Naive thymus-derived CD4-positive, alpha-beta T cell (primary cell): ENCODE measurements around the gene SPTLC1. TPM values are rescaled to one million over a fixed set of nuclear protein-coding genes. Genes with fewer than 3 reads are reported as not detected.

ENCODE experiments used
- ATAC-seq: fragments of 150-1000 bp; cut with Tn5 transposase; 2 replicates; pipeline ENCODE4 v1.10.0; 2021; ENCODE audit warnings: mild to moderate bottlenecking, moderate library complexity
- CTCF ChIA-PET: fragments of 350-600 bp; sonication (Branson Sonifier 250); formaldehyde crosslinking; loops from one replicate; lab custom pipeline; 2021; ENCODE audit warnings: antibody characterized with exemption; lab: Charles Lee
- POLR2A ChIA-PET: fragments of 350-600 bp; sonication (Branson Sonifier 250); formaldehyde crosslinking; loops from one replicate; lab custom pipeline; 2021; ENCODE audit warnings: antibody characterized with exemption, inconsistent platforms; lab: Charles Lee
- DNase-seq, 9 donors: peaks; one replicate each; pipeline versions ENCODE4 v3.0.0 to v3.0.0-alpha.2; 2020 to 2022; ENCODE audit warnings: mixed read lengths in 1 of 9
- H3K27ac ChIP-seq: one replicate; pipeline ENCODE4 v1.7.0; 2013; ENCODE audit warnings: mild to moderate bottlenecking, low read depth, low read length, moderate library complexity
- H3K27me3 ChIP-seq, 2 donors: one replicate each; pipeline ENCODE4 v1.7.0; 2013; ENCODE audit warnings: low read length in 2 of 2, mild to moderate bottlenecking in 2 of 2, moderate library complexity in 2 of 2; ENCODE audit not compliant: control insufficient read depth in 2 of 2, insufficient read depth in 2 of 2
- H3K36me3 ChIP-seq, 3 experiments: 1 replicate in 2 of 3; 2 replicates in 1 of 3; pipeline ENCODE4 v1.7.0; 2013; ENCODE audit warnings: low read length in 3 of 3, mild to moderate bottlenecking in 3 of 3, moderate library complexity in 1 of 3; ENCODE audit not compliant: insufficient read depth in 3 of 3, control insufficient read depth in 2 of 3
- H3K4me1 ChIP-seq, 2 donors: one replicate each; pipeline ENCODE4 v1.7.0; 2013; ENCODE audit warnings: low read length in 2 of 2, mild to moderate bottlenecking in 2 of 2, moderate library complexity in 1 of 2; ENCODE audit not compliant: control insufficient read depth in 2 of 2, insufficient read depth in 2 of 2
- H3K4me3 ChIP-seq: 2 replicates; pipeline ENCODE4 v1.7.0; 2013; ENCODE audit warnings: mild to moderate bottlenecking, low read length
- H3K9me3 ChIP-seq, 3 experiments: 1 replicate in 2 of 3; 2 replicates in 1 of 3; pipeline ENCODE4 v1.7.0; 2013; ENCODE audit warnings: low read length in 3 of 3; ENCODE audit not compliant: control insufficient read depth in 2 of 3
- H3K27ac Mint-ChIP-seq, 9 donors: one replicate each; pipeline ENCODE4 v1.8.0; 2020 to 2022; ENCODE audit warnings: mixed read lengths in 9 of 9, mild to moderate bottlenecking in 8 of 9, moderate library complexity in 5 of 9, inconsistent platforms in 2 of 9
- H3K27me3 Mint-ChIP-seq, 5 donors: one replicate each; pipeline ENCODE4 v1.8.0; 2021 to 2022; ENCODE audit warnings: mixed read lengths in 5 of 5, mild to moderate bottlenecking in 1 of 5
- H3K36me3 Mint-ChIP-seq, 5 donors: one replicate each; pipeline ENCODE4 v1.8.0; 2020 to 2022; ENCODE audit warnings: mixed read lengths in 5 of 5, mild to moderate bottlenecking in 3 of 5, inconsistent platforms in 1 of 5
- H3K4me1 Mint-ChIP-seq, 7 donors: one replicate each; pipeline ENCODE4 v1.8.0; 2020 to 2022; ENCODE audit warnings: mixed read lengths in 7 of 7, mild to moderate bottlenecking in 3 of 7, inconsistent platforms in 1 of 7
- H3K4me3 Mint-ChIP-seq, 10 donors: one replicate each; pipeline ENCODE4 v1.8.0; 2020 to 2022; ENCODE audit warnings: mild to moderate bottlenecking in 10 of 10, mixed read lengths in 10 of 10, moderate library complexity in 6 of 10, inconsistent platforms in 2 of 10
- H3K9me3 Mint-ChIP-seq, 11 donors: one replicate each; pipeline ENCODE4 v1.8.0; 2020 to 2022; ENCODE audit warnings: mixed read lengths in 11 of 11, mild to moderate bottlenecking in 4 of 11, inconsistent platforms in 1 of 11, moderate library complexity in 1 of 11
- intact Hi-C, 2 donors: fragments of 100-400 bp; cut with micrococcal nuclease; formaldehyde crosslinking; loops; one replicate each; pipeline ENCODE4 v1.15.1; 2023
- polyA plus RNA-seq, 2 donors: library from polyadenylated mRNA; unstranded; fragments of 300-500 nt; fragmentation: Illumina TruSeq; gene quantifications; one replicate each; pipeline ENCODE4 v1.2.3, GENCODE V29; 2021
- total RNA-seq, 6 experiments: library from RNA in 5 of 6; stranded (reverse) in 5 of 6; gene quantifications; 1 replicate in 5 of 6; 2 replicates in 1 of 6; pipeline ENCODE4 v1.2.3 and lab custom pipeline; 2021 to 2026

SPTLC1 gene
- total and polyA plus RNA-seq, 7 experiments from 2014 or later = 45.6 to 64.0 (median 50.6) TPM

DNA sequence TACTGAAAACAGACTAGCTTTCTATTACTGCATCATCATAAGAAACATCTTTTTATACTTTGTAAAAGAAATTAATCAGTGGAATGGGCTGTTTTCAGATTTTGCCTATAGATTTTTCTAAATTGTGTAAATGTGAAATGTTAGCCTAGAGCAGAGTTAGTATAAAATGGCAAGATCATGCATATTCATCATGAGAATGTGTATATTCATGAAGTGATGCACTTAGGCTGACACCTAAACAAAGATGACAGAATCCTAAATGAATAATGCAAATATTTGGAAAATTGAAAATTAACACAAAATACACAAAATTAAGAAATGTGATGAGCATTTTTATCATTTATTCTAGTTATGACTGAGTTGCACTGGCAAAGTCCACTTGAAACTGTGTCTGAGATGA lies 57.2 kb downstream of the SPTLC1 start:
- peaks cover 7 to 52% (median 20%) of the 10 kb centered on the region in 3 experiments for H3K36me3 ChIP-seq
- Mint-ChIP-seq H3K4me1 (peaks cover 0 to 18% (median 9%) of the 10 kb centered on the region in 7 donors), H3K4me3 (no peak overlapping the region), H3K27me3 (no peaks in the 10 kb centered on the region), H3K9me3 (peaks cover 6 to 30% (median 20%) of the 10 kb centered on the region in 11 donors), H3K36me3 (peaks cover 40 to 88% (median 77%) of the 10 kb centered on the region in 5 donors), H3K27ac (no peak overlapping the region)
- no peaks in the 10 kb centered on the region for H3K4me1 ChIP-seq
- ChIA-PET CTCF (no interaction called here), POLR2A (no interaction called here)
- intact Hi-C loops = no loop called here
- H3K9me3 ChIP-seq = peaks cover 4 to 5% (median 5%) of the 10 kb centered on the region in 3 experiments
- H3K27ac ChIP-seq = no peak overlapping the region
- no peak for DNase-seq
- no peaks in the 10 kb centered on the region for H3K27me3 ChIP-seq
- no peak for ATAC-seq
- no peak overlapping the region for H3K4me3 ChIP-seq

DNA sequence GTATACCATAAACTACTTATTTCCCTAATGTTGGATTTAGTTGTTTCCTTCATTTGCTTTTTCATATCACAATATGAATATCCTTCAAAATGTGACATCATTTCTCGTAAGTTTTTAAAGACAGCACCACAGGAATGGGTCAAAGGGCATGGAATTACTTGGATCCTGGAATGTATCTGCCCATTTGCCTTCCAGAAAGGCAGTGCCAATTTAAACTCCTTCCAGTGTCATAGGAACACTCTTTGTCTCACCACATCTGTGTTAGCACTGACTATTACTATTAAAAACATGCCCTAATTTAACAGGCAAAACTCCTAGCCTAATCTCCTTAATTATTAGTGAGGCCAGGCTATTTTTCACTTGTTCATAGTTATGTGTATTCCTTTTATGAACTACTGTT lies 58.0 kb downstream of the SPTLC1 start:
- H3K4me1 Mint-ChIP-seq = peaks cover 0 to 19% (median 6%) of the 10 kb centered on the region in 7 donors
- Histone ChIP-seq H3K4me3 (no peak overlapping the region), H3K36me3 (peaks cover 8 to 50% (median 20%) of the 10 kb centered on the region in 3 experiments), H3K9me3 (peaks cover under 1 to 2% (median under 1%) of the 10 kb centered on the region in 3 experiments), H3K27ac (no peak overlapping the region), H3K4me1 (no peaks in the 10 kb centered on the region), H3K27me3 (no peaks in the 10 kb centered on the region)
- H3K9me3 Mint-ChIP-seq = peaks cover under 1 to 22% (median 14%) of the 10 kb centered on the region in 11 donors
- peak overlapping the region in 1 of 9 donors; percentile 54 for H3K27ac Mint-ChIP-seq
- intact Hi-C loops = no loop called here
- ATAC-seq = no peak
- DNase-seq = no peak
- POLR2A ChIA-PET = no interaction called here
- H3K36me3 Mint-ChIP-seq = peaks cover 32 to 86% (median 74%) of the 10 kb centered on the region in 5 donors
- H3K4me3 Mint-ChIP-seq = no peak overlapping the region
- no peaks in the 10 kb centered on the region for H3K27me3 Mint-ChIP-seq
- CTCF ChIA-PET = no interaction called here

DNA sequence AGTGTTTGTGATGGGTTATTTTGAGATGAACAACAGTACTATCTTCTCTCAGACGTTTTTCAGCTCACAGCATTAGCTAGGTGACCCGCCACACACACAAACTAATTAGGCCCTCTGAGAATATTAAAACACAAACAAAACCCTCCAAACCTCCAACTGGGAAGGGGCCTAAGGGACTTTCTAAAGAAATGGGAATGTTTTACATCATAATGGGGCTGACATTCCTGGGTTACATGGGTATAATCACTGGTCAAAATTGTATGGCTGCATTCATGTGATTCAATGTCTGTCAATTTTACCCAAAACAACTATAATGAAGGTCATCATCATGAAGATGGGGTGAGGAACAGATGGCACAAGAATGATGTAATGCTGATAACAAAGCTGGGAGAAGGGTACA lies 59.6 kb downstream of the SPTLC1 start:
- Mint-ChIP-seq H3K9me3 (peaks cover 0 to 7% (median 4%) of the 10 kb centered on the region in 11 donors), H3K36me3 (peaks cover 28 to 85% (median 68%) of the 10 kb centered on the region in 5 donors), H3K4me1 (peaks cover 0 to 22% (median 6%) of the 10 kb centered on the region in 7 donors), H3K27ac (no peak overlapping the region), H3K4me3 (no peak overlapping the region), H3K27me3 (no peaks in the 10 kb centered on the region)
- Histone ChIP-seq H3K4me3 (no peak overlapping the region), H3K9me3 (no peaks in the 10 kb centered on the region), H3K27me3 (no peaks in the 10 kb centered on the region), H3K27ac (no peak overlapping the region), H3K4me1 (no peaks in the 10 kb centered on the region), H3K36me3 (peaks cover 8 to 61% (median 16%) of the 10 kb centered on the region in 3 experiments)
- CTCF ChIA-PET = interaction anchor here (0.7 kb wide), 1 partner anchor 34 kb away, joined by 3 read pairs; no protein-coding TSS in a partner anchor
- ATAC-seq = no peak
- intact Hi-C loops = no loop called here
- POLR2A ChIA-PET = interaction anchor here (0.7 kb wide), 1 partner anchor 694 kb away, joined by 3 read pairs; no protein-coding TSS in a partner anchor
- no peak for DNase-seq

DNA sequence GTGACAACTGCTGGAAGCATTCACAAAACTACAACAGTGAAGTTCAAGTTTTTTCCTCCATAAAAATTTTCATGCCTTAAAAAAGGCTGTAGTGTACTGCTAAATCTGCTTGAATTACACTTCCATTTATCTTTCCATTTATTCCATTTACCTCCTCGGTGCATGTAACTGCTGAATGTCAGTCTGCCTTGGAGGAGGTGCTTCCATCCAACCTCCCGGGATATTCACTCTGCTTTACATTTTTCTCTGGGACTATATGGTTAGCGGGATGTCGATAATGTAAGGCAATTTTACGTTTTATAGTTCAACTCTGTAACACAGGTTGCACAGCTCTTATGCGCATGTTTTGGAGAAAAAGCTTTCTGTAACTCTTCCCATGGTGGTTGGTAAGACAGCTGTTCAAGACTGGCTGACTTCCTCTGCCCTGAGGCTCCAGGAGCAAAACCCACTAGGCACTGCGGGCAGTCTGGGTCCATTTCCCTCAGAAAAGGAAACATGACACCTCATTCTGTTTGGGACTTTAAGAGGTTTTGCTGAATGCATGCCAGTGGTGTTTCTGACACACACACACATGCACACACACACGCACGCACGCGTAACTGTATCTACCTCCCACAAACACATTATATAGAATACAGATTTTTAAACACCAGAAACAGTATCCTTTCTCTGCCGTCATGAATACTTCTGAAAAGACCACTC lies 66.1 kb downstream of the SPTLC1 start:
- no peaks in the 10 kb centered on the region for H3K4me1 ChIP-seq
- peaks cover 0 to 1% (median 0%) of the 10 kb centered on the region in 3 experiments for H3K9me3 ChIP-seq
- Mint-ChIP-seq H3K27me3 (no peaks in the 10 kb centered on the region), H3K9me3 (peaks cover 0 to 12% (median 6%) of the 10 kb centered on the region in 11 donors), H3K36me3 (peaks cover 38 to 91% (median 84%) of the 10 kb centered on the region in 5 donors), H3K4me1 (peaks cover 0 to 5% (median 3%) of the 10 kb centered on the region in 7 donors), H3K27ac (no peak overlapping the region), H3K4me3 (no peak overlapping the region)
- ChIA-PET CTCF (no interaction called here), POLR2A (no interaction called here)
- H3K27me3 ChIP-seq = no peaks in the 10 kb centered on the region
- peaks cover 16 to 73% (median 28%) of the 10 kb centered on the region in 3 experiments for H3K36me3 ChIP-seq
- no peak overlapping the region for H3K27ac ChIP-seq
- DNase-seq (no peak), ATAC-seq (no peak)
- H3K4me3 ChIP-seq = no peak overlapping the region
- intact Hi-C loops = no loop called here

DNA sequence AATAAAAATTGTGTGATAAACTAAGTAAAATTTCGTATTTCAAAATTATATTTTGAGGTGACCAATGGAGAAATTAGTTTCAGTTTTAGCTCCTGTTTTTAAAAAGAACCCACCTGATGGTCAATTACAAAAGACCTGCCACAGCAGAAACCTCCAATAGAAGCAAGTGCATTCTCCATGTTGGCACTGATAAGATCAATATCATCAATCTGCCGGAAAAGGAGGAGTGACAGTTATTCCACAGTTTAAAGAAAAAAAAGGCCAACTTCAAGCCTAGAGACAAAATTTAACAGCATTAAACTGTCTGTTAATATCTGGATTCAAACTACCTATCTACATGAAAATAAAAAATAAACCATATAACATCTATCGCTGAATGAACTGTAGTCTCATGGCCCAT lies 67.7 kb downstream of the SPTLC1 start:
- ChIA-PET POLR2A (no interaction called here), CTCF (no interaction called here)
- peaks cover 0 to 16% (median 0%) of the 10 kb centered on the region in 3 experiments for H3K9me3 ChIP-seq
- ATAC-seq = no peak
- Mint-ChIP-seq H3K36me3 (peaks cover 54 to 92% (median 88%) of the 10 kb centered on the region in 5 donors), H3K4me3 (no peak overlapping the region), H3K4me1 (peaks cover 0 to 7% (median 0%) of the 10 kb centered on the region in 7 donors), H3K27me3 (no peaks in the 10 kb centered on the region), H3K27ac (no peak overlapping the region), H3K9me3 (peaks cover 14 to 27% (median 17%) of the 10 kb centered on the region in 11 donors)
- no peaks in the 10 kb centered on the region for H3K4me1 ChIP-seq
- no peak overlapping the region for H3K27ac ChIP-seq
- intact Hi-C loops = no loop called here
- DNase-seq = no peak
- H3K27me3 ChIP-seq = no peaks in the 10 kb centered on the region
- no peak overlapping the region for H3K4me3 ChIP-seq
- peaks cover 8 to 76% (median 20%) of the 10 kb centered on the region in 3 experiments for H3K36me3 ChIP-seq

DNA sequence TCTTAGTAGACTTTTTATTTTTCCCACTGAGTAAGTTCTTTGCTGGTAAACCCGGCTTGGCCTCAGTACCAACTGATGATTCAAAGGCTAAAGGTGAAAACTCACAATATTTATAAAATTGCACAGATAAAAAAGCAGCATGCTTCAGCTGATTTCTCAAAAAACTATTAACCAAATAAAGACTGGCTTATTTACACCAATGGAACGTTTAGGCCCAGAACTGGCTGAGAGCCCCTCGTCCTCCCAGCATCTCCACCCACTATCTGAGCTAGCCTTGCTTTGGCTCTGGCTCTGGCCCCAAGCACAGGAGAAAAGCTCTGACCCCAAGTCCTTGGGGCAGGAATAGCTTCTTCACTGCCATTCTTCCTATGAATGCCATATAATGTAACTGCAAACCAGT lies 68.5 kb downstream of the SPTLC1 start:
- Histone ChIP-seq H3K4me1 (no peaks in the 10 kb centered on the region), H3K4me3 (no peak overlapping the region), H3K9me3 (peaks cover 0 to 24% (median 0%) of the 10 kb centered on the region in 3 experiments), H3K36me3 (peaks cover 8 to 82% (median 25%) of the 10 kb centered on the region in 3 experiments), H3K27ac (no peak overlapping the region), H3K27me3 (no peaks in the 10 kb centered on the region)
- Mint-ChIP-seq H3K27me3 (no peaks in the 10 kb centered on the region), H3K9me3 (peaks cover 17 to 36% (median 24%) of the 10 kb centered on the region in 11 donors), H3K36me3 (peaks cover 61 to 94% (median 90%) of the 10 kb centered on the region in 5 donors), H3K27ac (no peak overlapping the region), H3K4me1 (peaks cover 0 to 7% (median 0%) of the 10 kb centered on the region in 7 donors), H3K4me3 (no peak overlapping the region)
- ChIA-PET POLR2A (no interaction called here), CTCF (interaction anchor here (0.6 kb wide), 1 partner anchor 1134 kb away, joined by 3 read pairs; no protein-coding TSS in a partner anchor)
- no peak for DNase-seq
- intact Hi-C loops = no loop called here
- ATAC-seq = no peak
